Neural progenitor cell (in vitro differentiated cells): ENCODE measurements around the gene ZFHX3.

Experiments used
- CTCF ChIP-seq: fragments of 200-600 bp; sonication (generic); IDR thresholded peaks from 2 replicates; pipeline ENCODE4 v1.5.1; 2017; ENCODE audit warnings: antibody characterized with exemption, mild to moderate bottlenecking
- EZH2 ChIP-seq: fragments of 200-600 bp; sonication (generic); IDR thresholded peaks from 2 replicates; pipeline ENCODE4 v1.6.1; 2017; ENCODE audit warnings: antibody characterized with exemption, mild to moderate bottlenecking, moderate library complexity

- TF ChIP-seq CTCF (no peak), EZH2 (no peak)
Measured at GRCh38 chr16:73024571-73025105, 23.3 kb downstream of the ZFHX3 start.
